GM19395 (cell line): ENCODE measurements around the gene ZNF365.
"Not testable (repeated sequence)": the region's sequence is repeated elsewhere in the genome, so short reads cannot be mapped to it uniquely, and the experiment has no call there.

Experiments
- ATAC-seq: cut with Tn5 transposase; IDR thresholded peaks from one replicate; pipeline ENCODE4 v1.9.1; 2021; ENCODE audit warnings: mild to moderate bottlenecking, moderate library complexity; ENCODE audit not compliant: unreplicated experiment

ZNF365 gene

GRCh38 chr10:62373995-62374861, at the start of gene ZNF365:
TSS of gene ZNF365 (plus strand) at chr10:62374369. CDS start at chr10:62376194, 1,825 bp downstream.
- no peak for ATAC-seq

- no peak for ATAC-seq
These were observed 48.0 kb upstream of the ZNF365 start for GRCh38 chr10:62326176-62326575.

GRCh38 chr10:62327885-62328284, 46.3 kb upstream of the ZNF365 start:
- ATAC-seq, result no peak

- ATAC-seq, result no peak
These were observed 44.0 kb upstream of the ZNF365 start for GRCh38 chr10:62330213-62330612.

- no peak for ATAC-seq
These were observed 41.8 kb upstream of the ZNF365 start for GRCh38 chr10:62332406-62332805.

- no peak for ATAC-seq
These were observed 40.9 kb upstream of the ZNF365 start for GRCh38 chr10:62333135-62333889.

GRCh38 chr10:62333988-62334682, 40.0 kb upstream of the ZNF365 start:
- ATAC-seq, result no peak

- no peak for ATAC-seq
These were observed 38.8 kb upstream of the ZNF365 start for GRCh38 chr10:62335326-62335725.

GRCh38 chr10:62336404-62336803, 37.8 kb upstream of the ZNF365 start:
- ATAC-seq, result no peak

- no peak for ATAC-seq
These were observed 32.8 kb upstream of the ZNF365 start for GRCh38 chr10:62341419-62341818.

GRCh38 chr10:62343000-62343399, 31.2 kb upstream of the ZNF365 start:
- no peak for ATAC-seq

GRCh38 chr10:62348029-62348428, 26.1 kb upstream of the ZNF365 start:
- no peak for ATAC-seq

GRCh38 chr10:62352356-62352970, 21.7 kb upstream of the ZNF365 start:
- no peak for ATAC-seq

- ATAC-seq, result no peak
These were observed 19.3 kb upstream of the ZNF365 start for GRCh38 chr10:62354916-62355315.

GRCh38 chr10:62356447-62356846, 17.7 kb upstream of the ZNF365 start:
- ATAC-seq, result no peak

GRCh38 chr10:62358151-62358550, 16.0 kb upstream of the ZNF365 start:
- not testable (repeated sequence) for ATAC-seq

- no peak for ATAC-seq
These were observed 552 bp upstream of the ZNF365 start for GRCh38 chr10:62373639-62373994.

- no peak for ATAC-seq
These were observed 917 bp downstream of the ZNF365 start for GRCh38 chr10:62374862-62375710.

- ATAC-seq, result no peak
These were observed 2.2 kb downstream of the ZNF365 start for GRCh38 chr10:62376071-62377025.
